ENCODE results near the gene ALDH7A1.

ALDH7A1 gene

DNA sequence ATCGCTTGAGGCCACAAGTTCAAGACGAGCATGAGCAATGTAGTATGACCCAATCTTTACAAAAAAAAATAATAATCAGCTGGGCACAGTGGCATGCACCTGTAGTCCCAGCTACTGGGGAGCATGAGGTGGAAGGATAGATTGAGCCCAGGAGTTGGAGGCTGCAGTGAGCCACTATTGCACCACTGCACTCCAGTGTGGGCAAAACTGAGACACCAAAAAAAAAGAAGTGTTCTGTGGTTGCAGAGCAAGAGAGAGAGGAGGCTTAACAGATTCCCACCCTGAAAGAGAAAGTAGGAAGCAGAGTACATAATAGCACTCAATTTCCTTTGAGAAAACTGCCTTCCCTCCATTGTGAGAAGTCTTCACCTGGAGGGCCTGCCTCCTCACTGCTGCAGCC, 52.6 kb downstream of the ALDH7A1 start:
- no peaks in the 10 kb centered on the region for H3K9me3 ChIP-seq (ENCODE audit: insufficient read depth, low read length, severe bottlenecking)
- H3K27ac ChIP-seq (ENCODE audit: low read length), result no peak overlapping the region
- no peak for ATAC-seq (ENCODE audit: insufficient read depth, low read depth)
- no peak overlapping the region for H3K4me3 ChIP-seq (ENCODE audit: low read depth in 1 of 2, low read length in 2 of 2)
- no peaks in the 10 kb centered on the region for H4K20me1 ChIP-seq (ENCODE audit: insufficient read depth, low read length)
- no peaks in the 10 kb centered on the region for H3K27me3 ChIP-seq (ENCODE audit: insufficient read depth, low read length, poor library complexity)
- H3K79me2 ChIP-seq (ENCODE audit: insufficient read depth, low read length), result no peaks in the 10 kb centered on the region
- no peak overlapping the region for H3K4me2 ChIP-seq (ENCODE audit: insufficient read depth, low read length)
- no peak overlapping the region for H3K9ac ChIP-seq (ENCODE audit: low read depth, low read length)
- H3K36me3 ChIP-seq (ENCODE audit: insufficient read depth, low read length), result no peaks in the 10 kb centered on the region
- TF ChIP-seq EZH2 (IDR thresholded peaks at IDR 0.05; ENCODE audit: borderline replicate concordance, low read depth, low read length, severe bottlenecking), result no peak
- TF ChIP-seq, protein P1, sequence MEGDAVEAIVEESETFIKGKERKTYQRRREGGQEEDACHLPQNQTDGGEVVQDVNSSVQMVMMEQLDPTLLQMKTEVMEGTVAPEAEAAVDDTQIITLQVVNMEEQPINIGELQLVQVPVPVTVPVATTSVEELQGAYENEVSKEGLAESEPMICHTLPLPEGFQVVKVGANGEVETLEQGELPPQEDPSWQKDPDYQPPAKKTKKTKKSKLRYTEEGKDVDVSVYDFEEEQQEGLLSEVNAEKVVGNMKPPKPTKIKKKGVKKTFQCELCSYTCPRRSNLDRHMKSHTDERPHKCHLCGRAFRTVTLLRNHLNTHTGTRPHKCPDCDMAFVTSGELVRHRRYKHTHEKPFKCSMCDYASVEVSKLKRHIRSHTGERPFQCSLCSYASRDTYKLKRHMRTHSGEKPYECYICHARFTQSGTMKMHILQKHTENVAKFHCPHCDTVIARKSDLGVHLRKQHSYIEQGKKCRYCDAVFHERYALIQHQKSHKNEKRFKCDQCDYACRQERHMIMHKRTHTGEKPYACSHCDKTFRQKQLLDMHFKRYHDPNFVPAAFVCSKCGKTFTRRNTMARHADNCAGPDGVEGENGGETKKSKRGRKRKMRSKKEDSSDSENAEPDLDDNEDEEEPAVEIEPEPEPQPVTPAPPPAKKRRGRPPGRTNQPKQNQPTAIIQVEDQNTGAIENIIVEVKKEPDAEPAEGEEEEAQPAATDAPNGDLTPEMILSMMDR (IDR thresholded peaks at IDR 0.05; ENCODE audit: borderline replicate concordance, extremely low read depth, low read length, poor library complexity, severe bottlenecking), result no peak
- DNase-seq, result no peak
- H2AFZ ChIP-seq (ENCODE audit: low read depth, low read length), result no peak overlapping the region
- H3K4me1 ChIP-seq (ENCODE audit: insufficient read depth, low read length), result no peaks in the 10 kb centered on the region

DNA sequence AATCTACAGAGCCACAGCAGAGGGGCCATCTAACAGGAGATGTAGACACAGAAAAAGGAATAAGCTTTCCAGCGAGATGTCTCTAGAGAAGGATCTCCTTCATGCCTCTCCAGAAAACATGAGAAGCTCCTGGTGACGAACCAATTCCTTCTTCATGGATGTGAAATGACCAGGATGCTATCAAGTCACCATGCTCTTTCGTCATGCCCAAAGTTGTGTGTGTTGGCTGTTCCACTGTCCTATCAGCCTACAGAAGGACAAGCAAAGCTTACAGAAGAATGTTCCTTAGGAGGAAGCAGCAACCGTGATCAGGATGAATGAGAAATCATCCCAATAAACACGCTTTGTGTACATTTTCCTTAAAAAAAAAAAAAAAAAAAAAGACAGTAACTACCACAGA, 54.4 kb downstream of the ALDH7A1 start:
- Histone ChIP-seq H3K4me1 (ENCODE audit: insufficient read depth, low read length) (no peaks in the 10 kb centered on the region), H3K9ac (ENCODE audit: low read depth, low read length) (no peak overlapping the region), H2AFZ (ENCODE audit: low read depth, low read length) (no peak overlapping the region), H3K9me3 (ENCODE audit: insufficient read depth, low read length, severe bottlenecking) (no peaks in the 10 kb centered on the region), H3K36me3 (ENCODE audit: insufficient read depth, low read length) (no peaks in the 10 kb centered on the region), H3K27ac (ENCODE audit: low read length) (no peak overlapping the region), H3K4me3 (ENCODE audit: low read depth in 1 of 2, low read length in 2 of 2) (no peak overlapping the region), H4K20me1 (ENCODE audit: insufficient read depth, low read length) (no peaks in the 10 kb centered on the region), H3K79me2 (ENCODE audit: insufficient read depth, low read length) (no peaks in the 10 kb centered on the region), H3K27me3 (ENCODE audit: insufficient read depth, low read length, poor library complexity) (no peaks in the 10 kb centered on the region), H3K4me2 (ENCODE audit: insufficient read depth, low read length) (no peak overlapping the region)
- DNase-seq, result no peak
- no peak for ATAC-seq (ENCODE audit: insufficient read depth, low read depth)
- TF ChIP-seq, protein P1 (IDR thresholded peaks at IDR 0.05; ENCODE audit: borderline replicate concordance, extremely low read depth, low read length, poor library complexity, severe bottlenecking), result no peak
- no peak for TF ChIP-seq EZH2 (IDR thresholded peaks at IDR 0.05; ENCODE audit: borderline replicate concordance, low read depth, low read length, severe bottlenecking)

DNA sequence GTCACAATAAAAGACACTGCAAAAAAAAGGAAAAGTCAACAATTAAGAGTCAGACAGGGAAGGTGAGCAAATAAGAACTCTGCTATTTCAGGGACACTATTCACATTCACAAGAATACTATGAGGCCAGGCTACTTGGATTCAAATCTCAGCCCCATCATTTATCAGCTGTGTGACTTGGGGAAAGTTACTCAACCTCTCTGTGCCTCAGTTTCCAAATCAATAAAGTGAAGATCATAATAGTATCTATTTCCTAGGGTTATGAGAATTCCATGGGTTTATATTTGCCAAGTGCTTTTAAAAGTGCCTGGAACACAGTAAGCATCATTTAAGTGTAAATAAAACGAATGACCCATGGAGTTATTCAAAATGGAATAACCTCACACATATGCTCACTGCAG, 56.4 kb downstream of the ALDH7A1 start:
- no peak overlapping the region for H3K4me3 ChIP-seq (ENCODE audit: low read depth in 1 of 2, low read length in 2 of 2)
- TF ChIP-seq, protein P1 (IDR thresholded peaks at IDR 0.05; ENCODE audit: borderline replicate concordance, extremely low read depth, low read length, poor library complexity, severe bottlenecking), result no peak
- no peak for TF ChIP-seq EZH2 (IDR thresholded peaks at IDR 0.05; ENCODE audit: borderline replicate concordance, low read depth, low read length, severe bottlenecking)
- no peaks in the 10 kb centered on the region for H4K20me1 ChIP-seq (ENCODE audit: insufficient read depth, low read length)
- no peaks in the 10 kb centered on the region for H3K79me2 ChIP-seq (ENCODE audit: insufficient read depth, low read length)
- no peaks in the 10 kb centered on the region for H3K4me1 ChIP-seq (ENCODE audit: insufficient read depth, low read length)
- H3K36me3 ChIP-seq (ENCODE audit: insufficient read depth, low read length), result no peaks in the 10 kb centered on the region
- ATAC-seq (ENCODE audit: insufficient read depth, low read depth), result no peak
- H3K9ac ChIP-seq (ENCODE audit: low read depth, low read length), result no peak overlapping the region
- H3K9me3 ChIP-seq (ENCODE audit: insufficient read depth, low read length, severe bottlenecking), result no peaks in the 10 kb centered on the region
- H3K4me2 ChIP-seq (ENCODE audit: insufficient read depth, low read length), result no peak overlapping the region
- no peaks in the 10 kb centered on the region for H3K27me3 ChIP-seq (ENCODE audit: insufficient read depth, low read length, poor library complexity)
- DNase-seq, result no peak
- no peak overlapping the region for H3K27ac ChIP-seq (ENCODE audit: low read length)
- no peak overlapping the region for H2AFZ ChIP-seq (ENCODE audit: low read depth, low read length)

DNA sequence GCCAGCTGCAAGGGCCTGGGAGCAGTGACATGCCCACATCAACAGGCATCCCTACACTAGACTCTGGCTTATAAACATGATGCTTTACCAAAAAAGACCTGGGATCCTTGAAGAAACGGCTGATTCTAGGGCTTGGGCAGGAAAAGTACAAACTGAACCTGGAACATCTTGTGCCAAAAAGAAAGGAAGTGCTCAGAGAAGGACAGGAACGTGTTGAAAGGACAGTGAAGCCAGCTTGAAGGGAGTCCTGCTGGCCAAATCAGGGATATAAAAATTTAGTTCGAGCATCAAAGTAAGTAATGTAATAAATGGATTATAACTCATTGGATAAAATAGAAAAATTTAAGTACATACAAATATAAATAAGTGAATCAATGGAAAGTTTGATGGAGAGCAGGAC, 58.1 kb downstream of the ALDH7A1 start:
- H3K4me3 ChIP-seq (ENCODE audit: low read depth in 1 of 2, low read length in 2 of 2), result no peak overlapping the region
- no peak for DNase-seq
- no peaks in the 10 kb centered on the region for H3K9me3 ChIP-seq (ENCODE audit: insufficient read depth, low read length, severe bottlenecking)
- H4K20me1 ChIP-seq (ENCODE audit: insufficient read depth, low read length), result no peaks in the 10 kb centered on the region
- no peaks in the 10 kb centered on the region for H3K27me3 ChIP-seq (ENCODE audit: insufficient read depth, low read length, poor library complexity)
- H3K79me2 ChIP-seq (ENCODE audit: insufficient read depth, low read length), result no peaks in the 10 kb centered on the region
- no peak overlapping the region for H3K4me2 ChIP-seq (ENCODE audit: insufficient read depth, low read length)
- H3K9ac ChIP-seq (ENCODE audit: low read depth, low read length), result no peak overlapping the region
- no peaks in the 10 kb centered on the region for H3K36me3 ChIP-seq (ENCODE audit: insufficient read depth, low read length)
- H3K4me1 ChIP-seq (ENCODE audit: insufficient read depth, low read length), result no peaks in the 10 kb centered on the region
- no peak overlapping the region for H3K27ac ChIP-seq (ENCODE audit: low read length)
- TF ChIP-seq, protein P1 (IDR thresholded peaks at IDR 0.05; ENCODE audit: borderline replicate concordance, extremely low read depth, low read length, poor library complexity, severe bottlenecking), result no peak
- TF ChIP-seq EZH2 (IDR thresholded peaks at IDR 0.05; ENCODE audit: borderline replicate concordance, low read depth, low read length, severe bottlenecking), result no peak
- no peak overlapping the region for H2AFZ ChIP-seq (ENCODE audit: low read depth, low read length)
- no peak for ATAC-seq (ENCODE audit: insufficient read depth, low read depth)

All from DND-41 (cell line).